Stimulated activated CD8-positive, alpha-beta memory T cell treated with anti-CD3 and anti-CD28 coated beads, Interleukin-12 subunit alpha, Interleukin-12 subunit beta, amount 100 ng/mL, for 24 hours (primary cell): Measurements from ENCODE around the gene IL12RB2.
"Not testable (repeated sequence)": the region's sequence is repeated elsewhere in the genome, so short reads cannot be mapped to it uniquely, and the experiment has no call there.

Source experiments
- DNase-seq: peaks from one replicate; pipeline ENCODE4 v3.0.0-alpha.2; 2020; ENCODE audit errors: extremely low read depth

Gene IL12RB2

DNA sequence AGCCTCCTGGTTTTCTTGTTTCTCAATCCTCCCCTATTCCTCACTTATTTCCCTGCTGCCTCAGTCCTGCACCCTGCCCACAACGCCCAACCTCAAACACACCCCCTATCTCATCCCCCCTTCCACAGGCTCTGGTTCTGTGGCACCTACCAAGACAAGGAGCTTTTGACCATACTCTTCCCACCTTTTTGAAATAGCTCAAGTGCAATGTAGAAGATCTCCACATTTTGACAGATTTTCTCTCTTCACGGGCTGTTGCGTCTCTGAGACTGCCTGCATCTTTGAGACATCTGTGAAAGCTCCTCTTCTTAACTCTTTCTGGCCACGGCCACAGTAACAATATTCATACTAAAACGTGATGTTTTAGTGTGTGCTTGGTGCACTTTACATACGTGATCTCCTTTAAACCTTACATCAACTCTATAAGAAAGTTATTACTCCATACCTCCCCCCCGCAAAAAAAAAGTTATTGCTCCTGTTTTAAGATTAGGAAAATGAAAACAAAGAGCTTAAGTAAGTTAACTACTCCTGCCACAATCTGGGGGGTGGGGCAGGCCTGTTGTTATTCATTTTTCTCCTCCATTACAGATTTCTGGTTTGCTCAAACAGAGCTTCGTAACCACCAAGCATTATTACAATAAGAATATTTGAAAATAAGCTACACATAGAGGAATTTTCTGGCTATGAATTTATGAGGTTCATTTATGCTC is 124.4 kb downstream of the IL12RB2 start:
- DNase-seq = no peak

DNA sequence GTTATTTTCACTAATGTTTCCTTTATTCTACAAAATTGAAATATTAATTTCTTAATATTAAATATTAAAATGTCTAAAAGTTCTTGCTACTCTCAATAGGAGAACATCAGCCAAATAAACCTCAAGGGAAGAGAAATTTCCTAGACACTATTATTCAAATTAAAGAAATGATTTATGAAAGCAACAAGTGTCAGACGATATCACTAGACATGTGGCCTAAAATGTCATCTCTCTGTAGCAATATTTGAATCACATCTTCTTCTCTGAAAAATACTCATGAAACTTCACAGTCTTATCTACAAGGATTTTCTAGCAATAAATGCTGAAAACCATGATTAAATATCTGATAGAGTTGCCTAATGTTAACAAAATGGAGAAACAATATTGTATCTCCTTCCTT is 125.1 kb downstream of the IL12RB2 start:
- no peak for DNase-seq

DNA sequence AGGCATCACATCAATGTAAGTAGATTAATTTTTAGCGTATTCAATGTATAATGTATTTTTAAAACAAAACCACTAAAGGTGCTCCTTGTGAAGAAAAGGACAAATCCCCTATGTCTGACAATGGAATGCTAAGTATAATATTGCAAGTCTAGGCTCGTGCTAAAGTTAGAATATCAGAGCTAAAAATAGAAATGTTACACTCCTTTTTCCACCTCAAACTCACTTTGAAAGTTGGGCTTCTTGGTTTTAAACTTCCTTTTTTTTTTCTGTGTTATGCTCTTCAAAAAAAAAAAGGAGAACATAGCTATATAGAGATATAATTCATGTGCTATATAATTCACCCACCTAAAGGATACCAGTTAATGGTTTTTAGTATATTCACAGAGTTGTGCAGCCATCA is 126.2 kb downstream of the IL12RB2 start:
- DNase-seq = no peak

DNA sequence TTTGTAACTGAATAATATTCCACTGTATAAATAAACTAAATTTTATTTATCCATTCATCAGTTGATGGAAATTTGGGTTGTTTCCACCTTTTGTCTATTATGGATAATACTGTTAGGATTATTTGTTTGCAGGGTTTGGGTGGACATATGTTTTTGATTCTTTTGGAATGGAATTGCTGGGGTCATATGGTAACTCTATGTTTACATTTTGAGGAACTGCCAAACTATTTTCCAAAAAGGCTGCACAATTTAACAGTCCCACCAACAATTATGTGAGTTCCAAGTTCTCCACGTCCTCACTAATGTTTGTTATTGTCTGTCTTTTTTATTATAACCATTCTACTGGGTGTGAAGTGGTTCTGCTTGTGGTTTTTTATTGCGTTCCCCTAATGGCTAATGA is 126.8 kb downstream of the IL12RB2 start:
- DNase-seq = no peak

DNA sequence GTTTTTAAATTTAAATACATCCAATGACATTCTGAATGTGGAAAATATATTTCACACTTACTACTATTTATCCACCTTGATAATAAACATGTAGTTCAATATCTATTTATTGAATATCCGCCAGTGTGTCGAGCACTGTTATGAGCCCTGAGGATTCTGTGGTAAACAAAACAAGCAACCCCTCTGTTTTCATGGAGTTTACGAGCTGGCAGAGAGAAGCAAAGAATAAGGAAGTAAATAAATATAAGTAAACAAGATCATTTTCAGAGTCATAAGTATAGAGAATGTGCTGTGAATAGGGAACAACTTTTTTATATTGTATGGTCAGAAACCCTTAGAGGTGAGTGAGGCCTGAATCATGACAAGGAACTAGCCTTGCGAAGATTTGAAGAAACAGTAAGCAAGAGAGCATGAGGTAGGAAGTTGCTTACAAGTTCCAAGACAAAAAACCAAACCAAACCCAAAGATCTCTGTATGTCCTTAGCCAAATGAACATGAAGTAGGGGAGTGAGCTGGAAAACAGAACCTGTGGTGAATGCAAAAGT is 128.9 kb downstream of the IL12RB2 start:
- DNase-seq = no peak

DNA sequence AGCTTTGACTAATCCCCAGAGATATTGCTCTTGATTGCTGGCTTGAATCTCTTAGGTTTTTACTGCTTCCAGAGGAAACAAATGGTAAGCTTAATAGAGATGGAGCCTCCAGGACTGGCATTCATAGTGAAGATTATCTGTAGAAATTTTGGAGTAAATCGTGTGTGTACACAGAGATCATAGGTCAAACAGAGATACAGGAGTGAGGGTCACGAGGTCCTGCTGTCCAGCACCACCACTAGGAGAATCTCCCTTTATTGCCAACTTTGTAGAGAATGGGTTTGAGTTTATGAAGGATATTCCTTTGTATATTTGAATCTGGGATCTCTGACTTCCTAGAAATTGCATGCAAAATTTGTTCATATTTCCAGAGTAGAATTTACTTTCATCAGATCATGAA is 130.3 kb downstream of the IL12RB2 start:
- no peak for DNase-seq

DNA sequence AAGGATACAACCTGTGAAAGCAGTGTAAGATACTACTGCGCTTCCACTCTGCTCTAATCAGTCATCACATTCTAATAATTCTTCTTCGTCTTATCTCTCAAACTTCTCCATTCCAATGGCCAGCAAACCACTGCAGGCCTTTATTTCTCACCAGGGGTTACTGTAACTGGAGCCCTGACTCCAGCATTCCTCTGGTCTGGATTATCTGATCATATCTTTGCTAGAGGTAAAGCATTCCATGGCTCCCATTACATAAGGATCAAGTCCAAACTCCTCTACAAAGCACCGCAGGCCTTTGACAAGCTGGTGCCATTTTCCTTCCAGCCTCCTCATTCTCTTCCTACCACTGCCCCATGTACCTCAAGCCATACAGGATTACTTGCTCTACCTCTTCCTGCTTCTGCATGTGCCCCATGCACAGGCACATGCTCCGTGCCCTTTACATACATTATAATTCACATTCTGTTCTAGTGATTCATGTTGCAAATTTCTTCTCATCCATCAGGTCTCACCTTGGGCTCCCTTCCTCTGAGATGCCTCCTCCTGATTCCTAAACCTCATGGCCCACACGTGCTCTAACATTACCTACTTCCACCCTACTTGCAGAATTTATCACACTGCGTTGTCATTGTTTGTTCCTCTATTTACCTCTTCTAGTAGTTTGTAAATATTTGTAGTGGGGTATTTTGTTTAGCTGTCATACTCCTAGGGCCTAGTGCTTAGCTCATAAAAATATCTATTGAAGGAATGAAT is 131.8 kb downstream of the IL12RB2 start:
- no peak for DNase-seq

DNA sequence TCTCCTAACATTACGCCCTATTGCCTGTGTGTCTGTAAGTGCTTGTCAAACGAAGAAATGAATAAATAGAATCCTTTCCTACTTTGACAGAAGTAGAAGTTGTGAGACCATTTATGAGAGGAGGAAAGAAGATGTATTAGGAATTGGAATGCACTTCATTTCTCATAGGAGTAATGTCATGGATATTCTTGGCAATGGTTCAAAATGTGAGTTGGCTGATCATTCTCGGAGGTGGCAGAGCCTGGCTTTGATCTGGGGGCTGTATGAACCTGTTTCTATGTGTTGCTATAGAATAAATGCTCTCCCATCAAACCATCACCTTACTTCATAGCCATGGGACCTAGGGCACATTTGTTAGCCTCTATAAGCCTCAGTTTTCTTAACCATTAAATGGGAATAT is 132.7 kb downstream of the IL12RB2 start:
- no peak for DNase-seq

DNA sequence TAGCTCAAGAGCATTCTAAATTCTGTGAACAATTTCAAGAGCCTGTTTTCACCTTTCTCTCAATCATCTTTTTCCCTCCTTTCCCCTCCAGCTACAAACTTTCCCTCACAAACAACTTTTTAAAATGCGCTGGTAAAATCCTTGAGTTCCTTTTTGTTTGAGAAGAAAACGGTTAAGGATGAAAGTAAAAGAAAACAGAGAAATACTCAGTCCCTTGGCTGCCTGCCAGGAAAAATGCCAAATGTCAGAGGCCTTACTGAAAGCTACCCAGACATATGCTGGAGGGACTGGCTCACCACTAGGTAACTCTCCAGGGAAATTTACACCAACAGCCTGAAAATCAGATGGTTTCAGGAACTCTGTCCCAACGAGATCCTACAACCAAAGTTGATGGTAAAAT is 133.5 kb downstream of the IL12RB2 start:
- no peak for DNase-seq

DNA sequence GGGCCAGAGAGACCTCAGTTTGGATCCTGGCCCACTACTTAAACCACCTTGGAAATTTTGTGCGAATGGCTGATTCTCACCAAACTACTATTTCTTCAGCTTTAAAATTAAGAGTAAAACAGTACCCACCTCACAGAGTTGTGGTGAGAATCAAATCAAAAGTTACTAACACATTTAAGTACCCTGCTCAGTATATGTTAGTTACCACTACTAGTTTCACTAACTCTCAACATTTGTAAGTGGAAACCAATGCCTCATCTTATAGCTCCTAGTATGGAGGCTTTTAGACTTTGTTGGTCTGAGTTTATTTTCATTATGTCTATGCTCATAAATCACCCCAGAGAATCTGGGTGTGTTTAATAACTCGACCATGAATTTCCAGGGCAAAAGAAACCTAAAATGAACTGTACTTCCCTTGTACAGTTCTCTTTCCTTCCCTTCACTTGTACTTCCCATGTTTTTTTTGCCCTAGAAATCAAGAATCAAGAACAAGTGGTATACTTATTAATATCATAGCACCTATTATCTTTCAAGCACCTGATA is 134.1 kb downstream of the IL12RB2 start:
- DNase-seq = no peak

DNA sequence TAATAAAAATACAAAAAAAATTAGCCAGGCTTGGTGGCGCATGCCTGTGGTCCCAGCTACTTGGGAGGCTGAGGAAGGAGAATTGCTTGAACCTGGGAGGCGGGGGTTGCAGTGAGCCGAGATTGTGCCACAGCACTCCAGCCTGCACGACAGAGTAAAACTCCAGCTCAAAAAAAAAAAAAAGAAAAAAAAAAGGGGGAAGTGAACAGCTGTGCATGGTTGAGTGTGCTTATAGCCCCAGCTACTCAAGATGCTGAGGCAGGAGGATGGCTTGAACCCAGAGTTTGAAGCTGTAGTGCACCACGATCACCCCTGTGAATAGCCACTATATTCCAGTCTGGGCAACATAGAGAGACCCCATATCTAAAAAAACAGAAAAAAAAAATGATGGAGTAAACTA is 138.3 kb downstream of the IL12RB2 start:
- not testable (repeated sequence) for DNase-seq
